K562 (cell line): Measurements from ENCODE around the gene NIFK. TPM values are rescaled to one million over a fixed set of nuclear protein-coding genes. Genes with fewer than 3 reads are reported as not detected.

Source experiments
- ATAC-seq: fragments of 200-7000 bp; cut with Tn5 transposase; 3 replicates; pipeline ENCODE4 v1.9.1; 2020; ENCODE audit warnings: moderate library complexity
- BruUV-seq: library from RNA; stranded (reverse); fragments of 400-500 nt; replicated peaks from 2 replicates; lab custom pipeline; 2021; lab: Mats Ljungman, UMichigan
- CTCF ChIA-PET: fragments of 300-600 bp; formaldehyde crosslinking; extraction: SDS; loops from one replicate; lab custom pipeline; 2021; ENCODE audit warnings: low intra/inter-chr PET ratio; lab: Yijun Ruan, JAX
- POLR2A ChIA-PET: fragments of 300-600, 350-650 bp; sonication (Branson Sonifier 250); formaldehyde crosslinking; extraction: SDS; loops from one replicate; lab custom pipeline; 2021; ENCODE audit warnings: antibody characterized with exemption, inconsistent platforms; lab: Yijun Ruan, JAX
- DNase-seq, 4 experiments: peaks; one replicate each; pipeline versions ENCODE4 v3.0.0 to v3.0.0-alpha.2; 2011 to 2018; ENCODE audit warnings: low spot score in 3 of 4, mixed read lengths in 3 of 4; ENCODE audit errors: extremely low read depth in 1 of 4
- FAIRE-seq: peaks from 2 replicates; lab custom pipeline; 2011; peaks lifted over from hg19 to GRCh38; lab: Jason Lieb, UNC
- H2AFZ ChIP-seq: 2 replicates; pipeline ENCODE4 v1.6.0; 2011; ENCODE audit warnings: low read depth, low read length, control low read depth, inconsistent platforms
- H3K27ac ChIP-seq: fragments of 200-600 bp; 3 replicates; pipeline ENCODE4 v1.8.0; 2011; ENCODE audit warnings: low read depth, mild to moderate bottlenecking, control low read depth, inconsistent platforms, low read length, moderate library complexity, mixed read lengths; ENCODE audit errors: extremely low read depth
- H3K27me3 ChIP-seq, 2 experiments: fragments of 300-600 bp in 1 of 2; 2 replicates in 1 of 2; 3 replicates in 1 of 2; pipeline versions ENCODE4 v1.6.0 to v1.8.0; 2011; ENCODE audit warnings: inconsistent platforms in 2 of 2, low read length in 2 of 2, mild to moderate bottlenecking in 1 of 2, mixed read lengths in 1 of 2, moderate library complexity in 1 of 2; ENCODE audit not compliant: control insufficient read depth in 2 of 2, insufficient read depth in 2 of 2
- H3K36me3 ChIP-seq: fragments of 300-600 bp; 3 replicates; pipeline ENCODE4 v1.8.0; 2011; ENCODE audit warnings: mild to moderate bottlenecking, low read length, inconsistent platforms; ENCODE audit not compliant: control insufficient read depth, insufficient read depth
- H3K4me1 ChIP-seq, 2 experiments: fragments of 200-600 bp in 1 of 2; replicated peaks in 1 of 2; 2 replicates in 1 of 2; 3 replicates in 1 of 2; pipeline versions ENCODE4 v1.5.1 to v1.8.0; 2011; ENCODE audit warnings: inconsistent platforms in 2 of 2, low read length in 2 of 2, mild to moderate bottlenecking in 1 of 2, mixed read lengths in 1 of 2, moderate library complexity in 1 of 2; ENCODE audit not compliant: control insufficient read depth in 2 of 2, insufficient read depth in 2 of 2
- H3K4me2 ChIP-seq: 2 replicates; pipeline ENCODE4 v1.6.1; 2011; ENCODE audit warnings: low read length, control low read depth, inconsistent platforms, mixed read lengths; ENCODE audit not compliant: insufficient read depth
- H3K4me3 ChIP-seq: fragments of 200-600 bp; sonication (generic), shearing (Covaris generic); 2 replicates; pipeline ENCODE4 v1.5.1; 2016; ENCODE audit warnings: control low read depth, inconsistent platforms
- H3K79me2 ChIP-seq: fragments of 200-600 bp; 3 replicates; pipeline ENCODE4 v1.8.0; 2011; ENCODE audit warnings: low read length, inconsistent platforms; ENCODE audit not compliant: control insufficient read depth, insufficient read depth
- H3K9ac ChIP-seq, 2 experiments: 2 replicates each; pipeline versions ENCODE4 v1.6.0 to v1.6.1; 2011; ENCODE audit warnings: low read depth in 2 of 2, low read length in 2 of 2, control low read depth in 1 of 2, inconsistent platforms in 1 of 2, mild to moderate bottlenecking in 1 of 2, mixed read lengths in 1 of 2; ENCODE audit not compliant: insufficient read depth in 1 of 2
- H3K9me1 ChIP-seq: one replicate; pipeline ENCODE4 v1.6.0; 2011; ENCODE audit warnings: inconsistent platforms, mild to moderate bottlenecking, low read length, moderate library complexity; ENCODE audit not compliant: control insufficient read depth, insufficient read depth
- H3K9me3 ChIP-seq: replicated peaks from 2 replicates; pipeline ENCODE4 v1.5.1; 2011; ENCODE audit warnings: low read depth, low read length, inconsistent platforms; ENCODE audit not compliant: control insufficient read depth, insufficient read depth
- H4K20me1 ChIP-seq: replicated peaks from 2 replicates; pipeline ENCODE4 v1.6.1; 2011; ENCODE audit warnings: low read length, inconsistent platforms, mixed read lengths; ENCODE audit not compliant: control insufficient read depth, insufficient read depth
- CBFA2T3 ChIP-seq: fragments of 450-650 bp; IDR thresholded peaks from 2 replicates; pipeline ENCODE4 v1.6.1; 2017
- CHD2 ChIP-seq: IDR thresholded peaks from 2 replicates; pipeline ENCODE4 v1.6.1; 2011; ENCODE audit warnings: low read depth, low read length
- CREBBP ChIP-seq: IDR thresholded peaks from one replicate; pipeline ENCODE4 v1.6.1; 2012; ENCODE audit warnings: low read depth, mild to moderate bottlenecking, control low read depth, inconsistent platforms, low read length
- MCM5 ChIP-seq: fragments of 450-650 bp; IDR thresholded peaks from 2 replicates; pipeline ENCODE4 v1.6.1; 2016; ENCODE audit warnings: low read depth
- NEUROD1 ChIP-seq: fragments of 150-350 bp; IDR thresholded peaks from 2 replicates; pipeline ENCODE4 v1.6.1; 2014; ENCODE audit warnings: borderline replicate concordance, low read length, low read depth; ENCODE audit not compliant: partially characterized antibody
- PHF21A ChIP-seq: fragments of 450-650 bp; IDR thresholded peaks from 2 replicates; pipeline ENCODE4 v1.6.1; 2017; ENCODE audit warnings: low read depth, borderline replicate concordance
- SMAD3 ChIP-seq: fragments of 450-650 bp; formaldehyde crosslinking; conservative IDR thresholded peaks from 2 replicates; pipeline ENCODE4 v1.4.0; 2020; ENCODE audit warnings: mild to moderate bottlenecking
- ZBTB8A ChIP-seq: fragments of 450-650 bp; IDR thresholded peaks from 2 replicates; pipeline ENCODE4 v1.6.1; 2018; ENCODE audit warnings: mild to moderate bottlenecking, moderate library complexity; ENCODE audit not compliant: partially characterized antibody
- ZFP1 ChIP-seq: fragments of 450-650 bp; formaldehyde crosslinking; IDR thresholded peaks from 2 replicates; pipeline ENCODE4 v1.4.0; 2020; ENCODE audit warnings: mild to moderate bottlenecking, mixed read lengths
- ZNF253 ChIP-seq: fragments of 250-450 bp; sonication (Bioruptor Pico); conservative IDR thresholded peaks from 2 replicates; pipeline ENCODE4 v1.6.1; 2021; ENCODE audit warnings: mild to moderate bottlenecking
- ZNF274 ChIP-seq: IDR thresholded peaks from 2 replicates; pipeline ENCODE4 v1.6.1; 2011; ENCODE audit warnings: low read depth, mild to moderate bottlenecking, low read length, moderate library complexity, borderline replicate concordance
- ZNF324 ChIP-seq: fragments of 250-450 bp; sonication (Bioruptor Pico); IDR thresholded peaks from 2 replicates; pipeline ENCODE4 v1.4.0; 2020; ENCODE audit warnings: mild to moderate bottlenecking
- ZNF644 ChIP-seq: fragments of 200-800 bp; sonication (Bioruptor generic); IDR thresholded peaks from 2 replicates; pipeline ENCODE4 v1.6.1; 2016; ENCODE audit warnings: low read depth, missing genetic modification characterization, missing compliant biosample characterization
- WGBS: fragments of 100-300 bp; shearing (Covaris generic); methylation state at CpG from one replicate; pipeline ENCODE4 v1.1.6; 2016; ENCODE audit warnings: low coverage, mixed read lengths; ENCODE audit not compliant: insufficient coverage; ENCODE audit errors: missing lambda C conversion rate; 5-methylcytosine and 5-hydroxymethylcytosine counted together
- in situ Hi-C: fragments of 300-500 bp; cut with MboI; formaldehyde crosslinking; loops from 4 replicates; pipeline ENCODE4 v1.15.0; 2018; ENCODE audit warnings: inconsistent platforms, mixed read lengths
- intact Hi-C: fragments of 100-400 bp; cut with micrococcal nuclease; formaldehyde crosslinking; loops from 2 replicates; pipeline ENCODE4 v1.14.2; 2022
- polyA plus RNA-seq, 8 experiments: library from polyadenylated mRNA; depleted of rRNA in 4 of 8; stranded (reverse) in 5 of 8; unstranded in 3 of 8; fragments of >200 nt; fragmentation: Nextera tagmentation in 2 of 8; fragmentation: Illumina TruSeq in 1 of 8; extraction: Ambion mirVana in 2 of 8; extraction: Trizol in 1 of 8; gene quantifications; 2 replicates each; pipeline versions ENCODE4 v1.2.1 to v1.2.3, GENCODE V29; 2011 to 2014; ENCODE audit warnings: inconsistent platforms in 1 of 8, missing spikeins in 1 of 8
- total RNA-seq, 7 experiments: library from RNA; depleted of rRNA in 6 of 7; stranded (reverse); fragments of >200 nt in 6 of 7; fragmentation: Illumina TruSeq in 2 of 7; extraction: Trizol in 2 of 7; gene quantifications; 2 replicates each; pipeline versions ENCODE4 v1.2.1 to v1.2.3, GENCODE V29; 2011 to 2021; ENCODE audit warnings: low replicate concordance in 1 of 7
- TF ChIP-seq, protein P1 (sequence below): fragments of 450-650 bp; formaldehyde crosslinking; IDR thresholded peaks from 2 replicates; pipeline ENCODE4 v1.4.0; 2022; ENCODE audit warnings: missing genetic modification characterization

NIFK gene
- total and polyA plus RNA-seq, 9 of the 15 experiments (the other 6 are each of a cell fraction or from before 2014, with no cell fraction given), result 60.2 to 426 (median 183) TPM

- H3K9me1 ChIP-seq, result no peaks in the 10 kb centered on the region
- H4K20me1 ChIP-seq, result no peaks in the 10 kb centered on the region
- no peak overlapping the region for H3K9ac ChIP-seq
- no peak overlapping the region for H3K4me3 ChIP-seq
- TF ChIP-seq ZNF324 (CRISPR knock-in tag) (no peak), CBFA2T3 (0 out of 2 replicates have a peak, but pooled peaks have one; percentile 3), MCM5 (no peak), CREBBP (no peak)
- TF ChIP-seq, all 486 proteins: peak for 1
- Histone ChIP-seq H3K79me2 (no peaks in the 10 kb centered on the region), H3K4me2 (no peak overlapping the region), H3K9me3 (peaks cover 11% of the 10 kb centered on the region), H3K4me1 (peaks cover 7 to 9% of the 10 kb centered on the region in 2 experiments; a peak in 2 of 5 replicates), H3K27ac (no peak overlapping the region), H2AFZ (no peak overlapping the region), H3K36me3 (no peaks in the 10 kb centered on the region), H3K27me3 (no peaks in the 10 kb centered on the region)
- no TSS peak for BruUV-seq
- ChIA-PET CTCF (no interaction called here), POLR2A (interaction anchor here (0.8 kb wide), 1 partner anchor 90 kb away, joined by 3 read pairs; no protein-coding TSS in a partner anchor)
- in situ Hi-C loops (no loop called here), intact Hi-C loops (no loop called here)
- DNase-seq (no peak), FAIRE-seq (no peak), ATAC-seq (no peak)
- 28% methylated on average over 2 of the region's 2 CpGs for WGBS
These were observed 49.8 kb downstream of the NIFK start for GRCh38 chr2:121686902-121687301.

- POLR2A ChIA-PET, result no interaction called here
These were observed 50.5 kb downstream of the NIFK start for GRCh38 chr2:121686218-121686617.

More at GRCh38 chr2:121686218-121686617, 50.5 kb downstream of the NIFK start:
- in situ Hi-C loops (no loop called here), intact Hi-C loops (no loop called here)
- H3K27me3 ChIP-seq, result no peaks in the 10 kb centered on the region
- 74% methylated on average over 19 of the region's 19 CpGs for WGBS
- FAIRE-seq (no peak), DNase-seq (no peak), ATAC-seq (no peak)
- no peak overlapping the region for H3K4me2 ChIP-seq
- no peak for TF ChIP-seq SMAD3 (CRISPR knock-in tag)
- no peak for TF ChIP-seq ZNF253 (CRISPR knock-in tag)
- TF ChIP-seq ZFP1, result no peak
- TF ChIP-seq, protein P1, sequence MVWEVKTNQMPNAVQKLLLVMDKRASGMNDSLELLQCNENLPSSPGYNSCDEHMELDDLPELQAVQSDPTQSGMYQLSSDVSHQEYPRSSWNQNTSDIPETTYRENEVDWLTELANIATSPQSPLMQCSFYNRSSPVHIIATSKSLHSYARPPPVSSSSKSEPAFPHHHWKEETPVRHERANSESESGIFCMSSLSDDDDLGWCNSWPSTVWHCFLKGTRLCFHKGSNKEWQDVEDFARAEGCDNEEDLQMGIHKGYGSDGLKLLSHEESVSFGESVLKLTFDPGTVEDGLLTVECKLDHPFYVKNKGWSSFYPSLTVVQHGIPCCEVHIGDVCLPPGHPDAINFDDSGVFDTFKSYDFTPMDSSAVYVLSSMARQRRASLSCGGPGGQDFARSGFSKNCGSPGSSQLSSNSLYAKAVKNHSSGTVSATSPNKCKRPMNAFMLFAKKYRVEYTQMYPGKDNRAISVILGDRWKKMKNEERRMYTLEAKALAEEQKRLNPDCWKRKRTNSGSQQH (CRISPR knock-in tag), result no peak
- no peak for TF ChIP-seq ZBTB8A
- no peak for TF ChIP-seq NEUROD1
- TF ChIP-seq CHD2, result no peak
- no peak for TF ChIP-seq ZNF644
- TF ChIP-seq PHF21A, result no peak
- no peak for TF ChIP-seq ZNF274
- H3K79me2 ChIP-seq, result no peaks in the 10 kb centered on the region
- H3K9me1 ChIP-seq, result no peaks in the 10 kb centered on the region
- peaks cover 11% of the 10 kb centered on the region for H3K9me3 ChIP-seq
- no TSS peak for BruUV-seq
- no peak overlapping the region for H3K9ac ChIP-seq
- no peaks in the 10 kb centered on the region for H4K20me1 ChIP-seq
- no peaks in the 10 kb centered on the region for H3K36me3 ChIP-seq
- H3K27ac ChIP-seq, result no peak overlapping the region
- CTCF ChIA-PET, result no interaction called here
- H3K4me3 ChIP-seq, result no peak overlapping the region
- no peak overlapping the region for H2AFZ ChIP-seq
- H3K4me1 ChIP-seq, result peaks cover 7 to 9% of the 10 kb centered on the region in 2 experiments; a peak in 2 of 5 replicates
